GM19239 (cell line): ENCODE data around the gene C12orf76.
"Not testable (repeated sequence)": the region's sequence is repeated elsewhere in the genome, so short reads cannot be mapped to it uniquely, and the experiment has no call there.

Experiments used
- DNase-seq: peaks from one replicate; pipeline ENCODE4 v3.0.0; 2011; ENCODE audit warnings: low spot score; ENCODE audit not compliant: insufficient read length
- FAIRE-seq: peaks from 2 replicates; lab custom pipeline; 2011; peaks lifted over from hg19 to GRCh38; lab: Jason Lieb, UNC

Gene C12orf76

DNA sequence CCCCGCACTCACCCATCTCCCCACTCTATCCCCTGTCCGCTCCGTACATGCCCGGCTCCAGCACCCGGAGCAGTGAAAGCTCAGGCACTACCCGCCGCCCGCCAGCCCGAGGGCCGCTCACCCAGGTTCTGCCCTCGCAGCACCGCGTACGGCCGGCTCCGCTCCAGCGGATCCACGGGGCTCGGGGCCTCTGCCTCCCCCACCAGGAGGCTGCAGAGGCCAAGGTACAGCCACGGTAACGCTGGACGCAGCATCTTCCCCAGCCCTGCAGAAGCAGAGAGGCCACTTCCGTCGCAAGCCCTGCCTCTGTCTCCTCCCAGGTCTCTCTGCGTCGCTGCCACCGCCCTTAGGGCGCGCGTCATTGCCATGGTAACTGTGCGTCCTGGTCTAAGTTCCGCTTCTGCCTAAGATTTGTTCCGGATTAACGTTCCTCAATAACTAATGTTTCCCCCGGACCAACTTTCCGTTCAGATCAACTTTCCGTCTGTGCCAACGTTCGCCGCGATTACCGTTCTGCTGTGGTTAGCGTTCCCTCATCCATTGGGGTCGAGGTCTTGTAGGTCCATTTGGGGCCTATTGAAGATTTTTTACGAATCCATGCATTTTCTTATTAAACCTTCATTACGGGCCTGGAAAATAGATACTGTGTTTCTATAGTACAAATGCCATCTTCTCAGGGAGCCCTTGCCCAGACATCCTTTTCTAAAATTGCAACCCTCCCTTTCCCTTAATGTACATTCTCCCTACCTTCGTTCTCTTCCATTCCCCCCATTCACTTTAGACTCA lies at the start of gene C12orf76:
Gene C12orf76 (minus strand): TSS at position 281 of the 786 bp plus-strand sequence. CDS start 27 bp downstream, at position 254.
- FAIRE-seq (peak; percentile 98), DNase-seq (peak; percentile 87)

- FAIRE-seq, result no peak
- no peak for DNase-seq
Observed at GRCh38 chr12:110093631-110094311, 45.4 kb upstream of the C12orf76 start.

GRCh38 chr12:110091136-110091711 lies 42.9 kb upstream of the C12orf76 start:
- FAIRE-seq, result no peak

DNA sequence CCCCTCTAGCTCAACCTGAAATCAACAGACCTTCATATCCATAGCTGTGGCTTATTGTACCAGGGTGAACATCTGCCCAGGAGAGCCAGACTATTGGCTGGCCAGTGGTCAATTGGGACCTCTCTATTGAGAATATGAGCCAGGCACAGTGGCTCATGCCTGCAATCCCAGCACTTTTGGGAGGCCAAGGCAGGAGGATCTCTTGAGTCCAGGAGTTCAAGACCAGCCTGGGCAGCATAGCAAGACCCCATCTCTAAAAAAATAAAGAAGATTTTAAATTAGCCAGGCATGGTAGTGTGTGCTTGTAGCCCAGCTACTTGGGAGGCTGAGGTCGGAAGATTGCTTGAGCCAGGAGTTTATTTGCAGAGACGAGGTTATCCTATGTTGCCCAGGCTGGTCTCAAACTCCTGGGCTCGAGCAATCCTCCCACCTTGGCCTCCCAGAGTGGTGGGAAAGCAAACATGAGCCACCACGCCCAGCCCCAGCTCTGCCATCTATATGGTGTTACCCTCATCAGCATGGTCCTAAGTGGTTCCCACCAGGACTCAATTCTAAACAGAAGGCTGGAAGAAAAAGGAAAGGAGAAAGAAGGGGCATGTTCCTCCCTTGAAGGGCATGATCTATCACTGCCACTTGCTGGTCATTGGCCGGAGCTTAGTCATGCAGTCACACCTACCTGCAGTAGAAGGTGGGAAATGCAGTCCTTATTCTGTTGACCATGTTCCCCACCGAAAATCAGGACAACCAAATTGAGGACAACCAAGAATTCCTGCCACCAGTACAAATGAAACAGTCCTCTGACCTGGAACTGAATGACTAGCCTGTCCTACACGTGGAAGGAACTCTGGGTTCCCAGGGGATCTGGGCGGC lies 42.2 kb upstream of the C12orf76 start:
- no peak for DNase-seq
- no peak for FAIRE-seq

More at GRCh38 chr12:110091136-110091711, 42.9 kb upstream of the C12orf76 start:
- DNase-seq, result no peak

- no peak for DNase-seq
- FAIRE-seq, result no peak
Observed at GRCh38 chr12:110088936-110089335, 40.6 kb upstream of the C12orf76 start.

DNA sequence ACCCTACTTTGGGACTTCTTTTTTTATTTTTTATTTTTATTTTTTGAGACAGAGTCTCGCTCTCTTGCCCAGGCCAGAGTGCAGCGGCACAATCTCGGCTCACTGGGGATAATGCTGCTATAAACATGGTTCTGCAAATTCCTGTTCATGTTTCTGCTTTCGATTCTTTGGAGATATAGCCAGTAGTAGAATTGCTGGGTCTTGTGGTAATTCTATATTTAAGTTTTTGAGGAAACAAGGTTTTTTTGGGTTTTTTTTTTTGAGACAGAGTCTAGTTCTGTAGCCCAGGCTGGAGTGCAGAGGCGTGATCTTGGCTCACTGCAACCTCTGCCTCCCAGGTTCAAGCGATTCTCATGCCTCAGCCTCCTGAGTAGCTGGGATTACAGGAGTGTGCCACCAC lies 39.9 kb upstream of the C12orf76 start:
- not testable (repeated sequence) for FAIRE-seq, DNase-seq

GRCh38 chr12:110084314-110085015 lies 36.1 kb upstream of the C12orf76 start:
- FAIRE-seq, result no peak
- no peak for DNase-seq

- no peak for DNase-seq
- no peak for FAIRE-seq
Observed at GRCh38 chr12:110080410-110080809, 32.1 kb upstream of the C12orf76 start.

GRCh38 chr12:110079477-110080400 lies 31.4 kb upstream of the C12orf76 start:
- FAIRE-seq, result peak; percentile 98
- peak; percentile 62 for DNase-seq

GRCh38 chr12:110077800-110078199 lies 29.5 kb upstream of the C12orf76 start:
- DNase-seq (no peak), FAIRE-seq (no peak)

GRCh38 chr12:110075880-110076279 lies 27.6 kb upstream of the C12orf76 start:
- DNase-seq (no peak), FAIRE-seq (no peak)

GRCh38 chr12:110074089-110074488 lies 25.8 kb upstream of the C12orf76 start:
- no peak for FAIRE-seq
- no peak for DNase-seq

- DNase-seq (peak; percentile 18), FAIRE-seq (peak; percentile 57)
Observed at GRCh38 chr12:110073049-110073831, 24.9 kb upstream of the C12orf76 start.

GRCh38 chr12:110072636-110073035 lies 24.3 kb upstream of the C12orf76 start:
- FAIRE-seq, result not testable (repeated sequence)

DNA sequence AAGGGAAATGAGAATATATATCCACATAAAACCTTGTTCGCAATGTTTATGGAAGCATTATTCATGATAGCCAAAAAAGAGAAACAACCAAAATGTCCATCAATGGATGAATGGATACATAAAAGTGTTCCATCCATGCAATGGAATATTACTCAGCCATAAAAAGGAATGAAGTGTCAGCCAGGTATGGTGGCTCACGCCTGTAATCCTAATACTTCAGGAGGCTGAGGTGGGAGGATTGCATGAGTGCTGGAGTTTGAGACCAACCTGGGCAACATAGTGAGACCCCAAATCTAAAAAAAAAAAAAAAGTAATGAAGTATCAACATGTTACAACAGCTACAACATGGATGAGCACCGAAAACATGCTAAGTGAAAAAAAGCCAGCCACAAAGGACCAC lies 23.6 kb upstream of the C12orf76 start:
- DNase-seq (no peak), FAIRE-seq (no peak)

More at GRCh38 chr12:110072636-110073035, 24.3 kb upstream of the C12orf76 start:
- DNase-seq, result not testable (repeated sequence)

GRCh38 chr12:110071504-110071903 lies 23.2 kb upstream of the C12orf76 start:
- FAIRE-seq (no peak), DNase-seq (no peak)

DNA sequence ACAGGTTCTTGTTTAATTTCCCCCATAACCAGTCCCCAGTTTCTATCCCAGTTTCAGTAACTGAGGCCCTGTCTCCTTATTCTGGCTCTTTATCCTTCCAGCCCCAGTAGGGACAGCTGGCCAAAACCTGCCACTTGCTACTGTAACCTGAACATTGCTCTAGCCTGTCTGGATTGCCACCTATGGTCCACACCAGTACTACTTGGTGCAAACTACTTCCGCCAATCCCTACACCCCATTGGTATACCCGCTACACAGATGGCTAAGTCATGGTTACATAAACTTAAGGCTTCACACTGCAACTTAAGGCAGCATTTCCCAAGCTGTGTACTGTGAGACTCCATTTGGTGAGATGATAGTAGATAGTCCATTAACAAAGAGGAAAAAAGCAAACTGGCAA lies 20.3 kb upstream of the C12orf76 start:
- no peak for DNase-seq
- no peak for FAIRE-seq

DNA sequence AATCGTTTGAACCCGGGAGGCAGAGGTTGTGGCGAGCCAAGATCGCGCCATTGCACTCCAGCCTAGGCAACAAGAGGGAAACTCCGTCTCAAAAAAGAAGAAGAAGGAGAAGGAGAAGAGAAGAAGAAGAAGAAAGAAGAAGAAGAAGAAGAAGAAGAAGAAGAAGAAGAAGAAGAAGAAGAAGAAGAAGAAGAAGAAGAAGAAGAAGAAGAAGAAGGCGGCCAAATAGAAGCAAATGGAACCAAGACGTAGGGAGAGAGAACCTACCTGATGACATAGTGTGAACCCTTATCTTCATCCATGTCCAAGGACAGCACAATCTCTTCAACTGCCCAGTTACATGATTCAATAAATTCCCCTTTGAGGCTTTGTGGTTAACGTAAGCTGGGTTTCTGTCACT lies 19.8 kb upstream of the C12orf76 start:
- DNase-seq, FAIRE-seq: not testable (repeated sequence)
